ENCODE data around the gene EVA1C.

DNA sequence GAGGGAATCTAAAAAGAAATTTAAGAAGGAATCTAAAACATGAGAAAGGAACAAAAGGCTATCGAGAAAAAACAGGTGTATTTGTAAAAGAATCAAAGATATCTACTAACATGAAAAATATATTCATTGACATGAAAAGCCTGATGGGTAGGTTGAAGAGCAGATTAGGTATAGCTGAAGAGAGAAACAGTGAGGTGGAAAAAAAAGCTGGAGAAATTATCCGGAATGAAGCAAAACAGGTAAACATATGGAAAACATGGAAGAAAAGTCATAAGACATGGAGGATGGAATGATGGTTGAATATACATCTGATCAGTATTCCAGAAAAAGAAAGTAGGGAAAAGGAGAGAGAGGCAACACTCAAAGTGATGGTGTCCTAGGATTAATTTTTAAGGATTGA, 9.6 kb downstream of the EVA1C start:
- TF ChIP-seq POLR2AphosphoS5 (IDR thresholded peaks at IDR 0.05; ENCODE audit: low read depth, low read length), result no peak
- TF ChIP-seq, protein P1, sequence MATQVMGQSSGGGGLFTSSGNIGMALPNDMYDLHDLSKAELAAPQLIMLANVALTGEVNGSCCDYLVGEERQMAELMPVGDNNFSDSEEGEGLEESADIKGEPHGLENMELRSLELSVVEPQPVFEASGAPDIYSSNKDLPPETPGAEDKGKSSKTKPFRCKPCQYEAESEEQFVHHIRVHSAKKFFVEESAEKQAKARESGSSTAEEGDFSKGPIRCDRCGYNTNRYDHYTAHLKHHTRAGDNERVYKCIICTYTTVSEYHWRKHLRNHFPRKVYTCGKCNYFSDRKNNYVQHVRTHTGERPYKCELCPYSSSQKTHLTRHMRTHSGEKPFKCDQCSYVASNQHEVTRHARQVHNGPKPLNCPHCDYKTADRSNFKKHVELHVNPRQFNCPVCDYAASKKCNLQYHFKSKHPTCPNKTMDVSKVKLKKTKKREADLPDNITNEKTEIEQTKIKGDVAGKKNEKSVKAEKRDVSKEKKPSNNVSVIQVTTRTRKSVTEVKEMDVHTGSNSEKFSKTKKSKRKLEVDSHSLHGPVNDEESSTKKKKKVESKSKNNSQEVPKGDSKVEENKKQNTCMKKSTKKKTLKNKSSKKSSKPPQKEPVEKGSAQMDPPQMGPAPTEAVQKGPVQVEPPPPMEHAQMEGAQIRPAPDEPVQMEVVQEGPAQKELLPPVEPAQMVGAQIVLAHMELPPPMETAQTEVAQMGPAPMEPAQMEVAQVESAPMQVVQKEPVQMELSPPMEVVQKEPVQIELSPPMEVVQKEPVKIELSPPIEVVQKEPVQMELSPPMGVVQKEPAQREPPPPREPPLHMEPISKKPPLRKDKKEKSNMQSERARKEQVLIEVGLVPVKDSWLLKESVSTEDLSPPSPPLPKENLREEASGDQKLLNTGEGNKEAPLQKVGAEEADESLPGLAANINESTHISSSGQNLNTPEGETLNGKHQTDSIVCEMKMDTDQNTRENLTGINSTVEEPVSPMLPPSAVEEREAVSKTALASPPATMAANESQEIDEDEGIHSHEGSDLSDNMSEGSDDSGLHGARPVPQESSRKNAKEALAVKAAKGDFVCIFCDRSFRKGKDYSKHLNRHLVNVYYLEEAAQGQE (IDR thresholded peaks at IDR 0.05; ENCODE audit: insufficient read depth in 1 of 2, low read depth in 2 of 2, low read length in 2 of 2), result no peak

All from PFSK-1 (cell line).